Body of pancreas (tissue), 4 donors: ENCODE data around the gene PCDH15.

Experiments
- CTCF ChIP-seq, 7 experiments: fragments of 450-650 bp in 4 of 7; fragments of 200-600 bp in 3 of 7; sonication (generic) in 3 of 7; IDR thresholded peaks; one replicate each; pipeline ENCODE4 v1.5.1; 2016 to 2019; ENCODE audit warnings: antibody characterized with exemption in 7 of 7
- POLR2A ChIP-seq, 3 donors: fragments of 450-650 bp; IDR thresholded peaks; one replicate each; pipeline ENCODE4 v1.6.1; 2016; ENCODE audit warnings: antibody characterized with exemption in 3 of 3, mild to moderate bottlenecking in 2 of 3

DNA sequence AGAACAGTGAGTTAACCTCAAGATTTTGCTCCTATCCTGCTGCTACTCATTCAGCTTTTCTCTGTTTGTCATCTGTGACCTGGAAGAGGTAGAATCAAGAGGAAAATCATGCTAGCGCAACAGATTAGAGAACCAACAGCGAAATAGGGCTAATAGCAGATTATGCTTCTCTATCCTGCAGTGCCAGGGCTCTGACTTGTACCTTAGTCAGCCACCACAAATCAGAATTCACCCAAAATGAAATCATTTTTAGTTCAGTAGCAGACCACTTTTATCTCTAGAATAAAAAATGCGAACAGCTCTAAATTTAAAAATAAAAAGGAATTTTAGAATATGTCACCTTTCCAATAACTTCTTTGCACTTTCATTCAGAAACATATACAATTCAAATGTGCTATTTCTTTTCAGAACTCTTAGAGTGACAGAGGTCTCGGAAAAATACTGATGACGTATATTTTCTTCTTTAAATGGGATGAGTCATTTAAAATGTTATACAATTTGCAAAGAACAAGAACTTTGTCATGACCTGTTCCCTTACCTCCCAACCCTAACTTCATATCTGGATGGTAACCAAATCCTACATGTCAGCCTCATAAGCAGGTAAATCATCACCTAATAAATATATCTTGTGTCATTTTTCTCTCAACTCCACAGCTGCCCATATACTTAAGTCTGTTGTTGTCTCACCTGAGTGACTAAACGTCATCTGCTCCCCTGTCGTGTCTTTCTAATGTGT lies 896.4 kb downstream of the PCDH15 start:
- no peak for TF ChIP-seq CTCF (IDR thresholded peaks at IDR 0.05)
- TF ChIP-seq POLR2A (IDR thresholded peaks at IDR 0.05), result no peak
